Frontal cortex (tissue), 4 donors: ENCODE results near the gene PRRT1. TPM values are rescaled to one million over a fixed set of nuclear protein-coding genes. Genes with fewer than 3 reads are reported as not detected.
"Not testable (repeated sequence)": the region's sequence is repeated elsewhere in the genome, so short reads cannot be mapped to it uniquely, and the experiment has no call there.

Experiments
- DNase-seq, 2 donors: peaks; one replicate each; pipeline ENCODE4 v3.0.0; 2012; ENCODE audit warnings: low spot score in 2 of 2
- FAIRE-seq: peaks from 2 replicates; lab custom pipeline; 2012; peaks lifted over from hg19 to GRCh38; lab: Jason Lieb, UNC
- small RNA-seq: library from RNA; depleted of rRNA; stranded (forward); fragments of <200 nt; gene quantifications from one replicate; pipeline ENCODE3, GENCODE V24; 2014
- total RNA-seq: library from RNA; depleted of rRNA; stranded (reverse); fragments of >200 nt; gene quantifications from one replicate; pipeline ENCODE4 v1.2.3, GENCODE V29; 2014
- donor health status: control.
- donor health status: control.
- donor health status: control.

The PRRT1 gene
- total RNA-seq, 1 donor from 2014 or later, result 0.41 TPM

- FAIRE-seq, result no peak
- no peak for DNase-seq
Measured at GRCh38 chr6:32109765-32110160, 42.0 kb downstream of the PRRT1 start.

- no peak for FAIRE-seq
- DNase-seq, result no peak
Measured at GRCh38 chr6:32109114-32109764, 42.5 kb downstream of the PRRT1 start, which contains the start of gene TNXB. Gene TNXB, minus strand, starts transcription at chr6:32109338. Its CDS starts 11,140 bp downstream, at chr6:32098198.

DNA sequence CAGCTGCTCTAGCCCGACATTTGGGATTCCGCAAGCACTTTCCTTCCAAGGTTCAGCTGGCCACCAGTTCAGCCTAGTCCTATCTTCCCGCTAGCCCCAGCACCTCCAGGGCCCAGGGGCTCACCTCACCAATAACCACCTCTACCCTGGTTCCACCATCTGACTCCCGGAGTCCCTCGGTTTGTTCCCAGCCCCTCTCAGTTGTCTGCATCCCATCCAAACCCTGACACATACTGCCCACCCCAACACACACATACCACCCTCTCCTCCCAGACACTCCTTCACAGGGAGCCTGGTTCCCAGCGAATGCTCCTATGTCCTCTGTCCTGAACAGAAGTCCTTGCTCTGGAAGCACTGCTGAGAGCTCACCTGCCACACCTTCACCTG, 43.0 kb downstream of the PRRT1 start:
- DNase-seq (no peak), FAIRE-seq (no peak)

GRCh38 chr6:32108094-32108627, 43.6 kb downstream of the PRRT1 start:
- FAIRE-seq (no peak), DNase-seq (peak in 1 of 2 donors; percentile 36)

DNA sequence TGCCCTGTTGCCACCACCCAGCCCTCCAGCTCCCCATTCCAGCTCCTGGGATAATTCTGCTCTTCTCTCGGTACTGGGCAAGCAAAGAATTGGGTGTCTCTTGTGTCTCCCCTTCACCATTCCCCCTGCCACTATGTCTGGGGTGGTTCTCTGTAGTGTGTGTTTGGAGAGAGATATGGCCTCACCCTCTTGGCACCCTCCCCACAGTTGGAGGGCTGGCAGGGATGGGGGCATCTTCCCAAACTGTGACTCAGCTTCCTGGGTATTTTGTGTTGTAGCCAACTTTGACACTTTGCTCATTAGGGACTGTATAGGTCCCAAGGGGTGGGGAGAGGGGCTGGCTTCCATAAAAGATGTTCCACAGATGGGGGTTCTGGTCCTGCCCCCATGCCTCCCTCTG, 44.3 kb downstream of the PRRT1 start:
- DNase-seq (no peak), FAIRE-seq (no peak)

DNA sequence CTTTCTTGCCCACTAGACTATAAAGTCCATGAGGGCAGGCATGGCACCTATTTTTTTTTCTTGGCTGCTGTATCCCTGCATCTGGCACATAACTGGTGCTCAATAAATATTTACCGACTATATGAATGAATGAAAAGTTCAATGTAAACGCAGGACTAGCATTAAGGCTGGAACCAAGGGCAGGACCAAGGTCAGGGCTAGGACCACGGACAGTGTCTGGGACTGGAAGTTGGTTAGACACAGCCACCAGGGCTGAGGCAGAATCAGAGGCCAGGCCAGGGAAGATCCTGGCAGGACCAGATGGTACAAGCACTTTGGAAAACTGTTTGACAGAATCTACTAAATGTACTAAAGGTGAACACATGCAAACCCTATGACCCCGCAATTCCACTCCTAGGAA, 46.3 kb downstream of the PRRT1 start:
- DNase-seq (no peak), FAIRE-seq (no peak)

- no peak for FAIRE-seq
- no peak for DNase-seq
Measured at GRCh38 chr6:32102255-32102654, 49.5 kb downstream of the PRRT1 start.

DNA sequence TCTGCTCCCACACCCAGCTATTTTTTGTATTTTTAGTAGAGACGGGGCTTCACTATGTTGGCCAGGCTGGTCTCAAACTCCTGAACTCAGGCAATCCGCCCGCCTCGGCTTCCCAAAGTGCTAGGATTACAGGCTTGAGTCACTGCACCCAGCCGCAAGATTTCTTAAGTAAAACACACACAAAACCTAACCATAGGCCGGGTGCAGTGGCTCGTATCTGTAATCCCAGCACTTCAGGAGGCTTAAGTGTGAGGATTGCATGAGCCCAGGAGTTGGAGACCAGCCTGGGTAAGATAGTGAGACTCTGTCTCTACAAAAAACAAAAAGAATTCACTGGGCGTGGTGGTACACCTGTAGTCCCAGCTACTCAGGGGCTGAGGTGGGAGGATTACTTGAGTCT, 51.5 kb downstream of the PRRT1 start:
- not testable (repeated sequence) for DNase-seq, FAIRE-seq

Small RNA genes within 50 kb of the gene (small RNA-seq; reads per million reads assigned to genes)
- not detected for gene AL662884.1
- gene MIR6833, result not detected

Other genes with a start within 250 kb of the PRRT1 start
- 25.7 TPM for gene ZBTB12, start 249.9 kb downstream of the PRRT1 start, total RNA-seq
- 3.7 TPM for gene C2, start 224.2 kb downstream of the PRRT1 start, total RNA-seq
- 0.82 TPM for gene CFB, start 205.8 kb downstream of the PRRT1 start, total RNA-seq
- 45.7 TPM for gene NELFE, start 193.0 kb downstream of the PRRT1 start, total RNA-seq
- gene SKIC2, start 192.8 kb downstream of the PRRT1 start, total RNA-seq, result 30.2 TPM
- 7.3 TPM for gene DXO, start 179.8 kb downstream of the PRRT1 start, total RNA-seq
- 10.6 TPM for gene C4A, start 169.9 kb downstream of the PRRT1 start, total RNA-seq
- 9.0 TPM for gene C4B, start 137.1 kb downstream of the PRRT1 start, total RNA-seq
- under 0.01 TPM for gene CYP21A2, start 113.5 kb downstream of the PRRT1 start, total RNA-seq
- gene TNXB, start 42.6 kb downstream of the PRRT1 start, total RNA-seq, result 4.5 TPM
- 13.0 TPM for gene ATF6B, start 23.7 kb downstream of the PRRT1 start, total RNA-seq
- gene FKBPL, start 21.7 kb downstream of the PRRT1 start, total RNA-seq, result 4.5 TPM
- gene PPT2, start 2.2 kb upstream of the PRRT1 start, total RNA-seq, result 9.8 TPM
- 5.7 TPM for gene EGFL8, start 12.7 kb upstream of the PRRT1 start, total RNA-seq
- gene AGPAT1, start 24.1 kb upstream of the PRRT1 start, total RNA-seq, result 14.3 TPM
- 104 TPM for gene RNF5, start 26.5 kb upstream of the PRRT1 start, total RNA-seq
- 0.82 TPM for gene AGER, start 32.3 kb upstream of the PRRT1 start, total RNA-seq
- 11.8 TPM for gene PBX2, start 38.3 kb upstream of the PRRT1 start, total RNA-seq
- gene GPSM3, start 40.7 kb upstream of the PRRT1 start, total RNA-seq, result 0.41 TPM
- 5.3 TPM for gene NOTCH4, start 72.1 kb upstream of the PRRT1 start, total RNA-seq
- not detected for gene TSBP1, start 220.0 kb upstream of the PRRT1 start, total RNA-seq